Measurements from ENCODE around the gene SLC38A11. TPM values are rescaled to one million over a fixed set of nuclear protein-coding genes. Genes with fewer than 3 reads are reported as not detected.

Gene SLC38A11
- total RNA-seq, 1 experiment from 2014 or later = not detected

- no peak overlapping the region for H2AFZ ChIP-seq (ENCODE audit: low read depth, low read length, poor library complexity, severe bottlenecking)
- BruUV-seq (replicated peaks) = no TSS peak
- H3K4me1 ChIP-seq (ENCODE audit: control insufficient read depth in 1 of 2, insufficient read depth in 2 of 2, low read length in 2 of 2) = no peaks in the 10 kb centered on the region
- no peak overlapping the region for H3K27ac ChIP-seq (ENCODE audit: low read depth, low read length)
- no peak overlapping the region for H3K4me2 ChIP-seq (ENCODE audit: low read length)
- no peak overlapping the region for H3K9ac ChIP-seq (ENCODE audit: low read length)
- RAD21 ChIA-PET (ENCODE audit: low non-redundant PET in 1 of 2, low total read pairs in 2 of 2, uncharacterized antibody in 2 of 2, unreplicated experiment in 2 of 2) = no interaction called here
- no peak overlapping the region for H3K4me3 ChIP-seq (replicated peaks in 1 of 2; ENCODE audit: low read depth in 1 of 2, low read length in 2 of 2)
- no peak for TF ChIP-seq FOSL1 (IDR thresholded peaks at IDR 0.05; ENCODE audit: low read depth)
- TF ChIP-seq YY1 (IDR thresholded peaks at IDR 0.05; ENCODE audit: extremely low read depth, insufficient replicate concordance, low read depth, low read length) = no peak
- TF ChIP-seq MAX (IDR thresholded peaks at IDR 0.05) = no peak
- no peak for TF ChIP-seq EGR1 (IDR thresholded peaks at IDR 0.05; ENCODE audit: low read depth)
- POLR2A ChIA-PET = no interaction called here
- no peaks in the 10 kb centered on the region for H3K36me3 ChIP-seq (ENCODE audit: control insufficient read depth in 1 of 2, insufficient read depth in 2 of 2, low read length in 2 of 2)
- no peak for DNase-seq (ENCODE audit: low read depth, low spot score)
- H3K9me2 ChIP-seq (ENCODE audit: insufficient read depth) = no peaks in the 10 kb centered on the region
- no peaks in the 10 kb centered on the region for H4K20me1 ChIP-seq (ENCODE audit: insufficient read depth)
- CTCF ChIA-PET = no interaction called here
- no peaks in the 10 kb centered on the region for H3K9me3 ChIP-seq (ENCODE audit: control insufficient read depth in 1 of 2, insufficient read depth in 1 of 2, low read depth in 1 of 2, low read length in 2 of 2)
- H3K27me3 ChIP-seq (ENCODE audit: insufficient read depth, low read length) = no peaks in the 10 kb centered on the region
- no peaks in the 10 kb centered on the region for H3K79me2 ChIP-seq (ENCODE audit: insufficient read depth, low read length)
- intact Hi-C loops (cut with micrococcal nuclease) = no loop called here
- ATAC-seq = no peak
Observed at GRCh38 chr2:164882276-164882675, 73.0 kb downstream of the SLC38A11 start.

GRCh38 chr2:164881524-164881923 lies 73.8 kb downstream of the SLC38A11 start:
- no peak overlapping the region for H3K4me3 ChIP-seq (replicated peaks in 1 of 2; ENCODE audit: low read depth in 1 of 2, low read length in 2 of 2)
- no peak overlapping the region for H3K27ac ChIP-seq (ENCODE audit: low read depth, low read length)
- H2AFZ ChIP-seq (ENCODE audit: low read depth, low read length, poor library complexity, severe bottlenecking) = no peak overlapping the region
- ChIA-PET POLR2A (no interaction called here), RAD21 (ENCODE audit: low non-redundant PET in 1 of 2, low total read pairs in 2 of 2, uncharacterized antibody in 2 of 2, unreplicated experiment in 2 of 2) (no interaction called here), CTCF (no interaction called here)
- no peaks in the 10 kb centered on the region for H3K79me2 ChIP-seq (ENCODE audit: insufficient read depth, low read length)
- H3K4me2 ChIP-seq (ENCODE audit: low read length) = no peak overlapping the region
- no peak for DNase-seq (ENCODE audit: low read depth, low spot score)
- H3K4me1 ChIP-seq (ENCODE audit: control insufficient read depth in 1 of 2, insufficient read depth in 2 of 2, low read length in 2 of 2) = no peaks in the 10 kb centered on the region
- ATAC-seq = no peak
- H3K9me2 ChIP-seq (ENCODE audit: insufficient read depth) = no peaks in the 10 kb centered on the region
- no peaks in the 10 kb centered on the region for H3K36me3 ChIP-seq (ENCODE audit: control insufficient read depth in 1 of 2, insufficient read depth in 2 of 2, low read length in 2 of 2)
- H3K9ac ChIP-seq (ENCODE audit: low read length) = no peak overlapping the region
- H3K27me3 ChIP-seq (ENCODE audit: insufficient read depth, low read length) = no peaks in the 10 kb centered on the region
- no TSS peak for BruUV-seq (replicated peaks)
- no peaks in the 10 kb centered on the region for H3K9me3 ChIP-seq (ENCODE audit: control insufficient read depth in 1 of 2, insufficient read depth in 1 of 2, low read depth in 1 of 2, low read length in 2 of 2)
- intact Hi-C loops (cut with micrococcal nuclease) = no loop called here
- H4K20me1 ChIP-seq (ENCODE audit: insufficient read depth) = no peaks in the 10 kb centered on the region
- TF ChIP-seq ZFX (IDR thresholded peaks at IDR 0.05) (no peak), MAX (IDR thresholded peaks at IDR 0.05) (no peak), EZH2 (IDR thresholded peaks at IDR 0.05) (no peak), CEBPB (IDR thresholded peaks at IDR 0.05; ENCODE audit: low read depth) (no peak), POLR2AphosphoS5 (IDR thresholded peaks at IDR 0.05; ENCODE audit: low read depth, low read length) (no peak), ZBTB33 (IDR thresholded peaks at IDR 0.05; ENCODE audit: extremely low read depth, insufficient replicate concordance, low read length) (no peak), TCF7L2 (IDR thresholded peaks at IDR 0.05; ENCODE audit: borderline replicate concordance, extremely low read depth, insufficient read depth, insufficient read length) (no peak), RAD21 (IDR thresholded peaks at IDR 0.05; ENCODE audit: low read depth) (no peak), REST (IDR thresholded peaks at IDR 0.05; ENCODE audit: low read depth) (no peak), JUND (IDR thresholded peaks at IDR 0.05) (no peak), ELF1 (IDR thresholded peaks at IDR 0.05; ENCODE audit: borderline replicate concordance, low read depth) (no peak), YY1 (IDR thresholded peaks at IDR 0.05; ENCODE audit: extremely low read depth, insufficient replicate concordance, low read depth, low read length) (no peak), POLR2A (IDR thresholded peaks at IDR 0.05; ENCODE audit: borderline replicate concordance, extremely low read depth, insufficient read depth, insufficient read length) (no peak)
- TF ChIP-seq, protein P1, sequence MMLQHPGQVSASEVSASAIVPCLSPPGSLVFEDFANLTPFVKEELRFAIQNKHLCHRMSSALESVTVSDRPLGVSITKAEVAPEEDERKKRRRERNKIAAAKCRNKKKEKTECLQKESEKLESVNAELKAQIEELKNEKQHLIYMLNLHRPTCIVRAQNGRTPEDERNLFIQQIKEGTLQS (IDR thresholded peaks at IDR 0.05) = no peak

All from HCT116 (cell line).